Stimulated activated naive CD4-positive, alpha-beta T cell (primary cell): Measurements from ENCODE around the gene HOXB9.

Experiments
- DNase-seq, 6 experiments: peaks; one replicate each; lab custom pipeline; 2025; lab: John Stamatoyannopoulos, UW

Gene HOXB9

GRCh38 chr17:48583708-48584222, 42.4 kb downstream of the HOXB9 start:
- DNase-seq = no peak

- DNase-seq = no peak
These were observed 43.4 kb downstream of the HOXB9 start for GRCh38 chr17:48582750-48583069.

GRCh38 chr17:48579760-48580554, 46.2 kb downstream of the HOXB9 start:
- no peak for DNase-seq

- no peak for DNase-seq
These were observed 46.7 kb downstream of the HOXB9 start for GRCh38 chr17:48579471-48579759.

DNA sequence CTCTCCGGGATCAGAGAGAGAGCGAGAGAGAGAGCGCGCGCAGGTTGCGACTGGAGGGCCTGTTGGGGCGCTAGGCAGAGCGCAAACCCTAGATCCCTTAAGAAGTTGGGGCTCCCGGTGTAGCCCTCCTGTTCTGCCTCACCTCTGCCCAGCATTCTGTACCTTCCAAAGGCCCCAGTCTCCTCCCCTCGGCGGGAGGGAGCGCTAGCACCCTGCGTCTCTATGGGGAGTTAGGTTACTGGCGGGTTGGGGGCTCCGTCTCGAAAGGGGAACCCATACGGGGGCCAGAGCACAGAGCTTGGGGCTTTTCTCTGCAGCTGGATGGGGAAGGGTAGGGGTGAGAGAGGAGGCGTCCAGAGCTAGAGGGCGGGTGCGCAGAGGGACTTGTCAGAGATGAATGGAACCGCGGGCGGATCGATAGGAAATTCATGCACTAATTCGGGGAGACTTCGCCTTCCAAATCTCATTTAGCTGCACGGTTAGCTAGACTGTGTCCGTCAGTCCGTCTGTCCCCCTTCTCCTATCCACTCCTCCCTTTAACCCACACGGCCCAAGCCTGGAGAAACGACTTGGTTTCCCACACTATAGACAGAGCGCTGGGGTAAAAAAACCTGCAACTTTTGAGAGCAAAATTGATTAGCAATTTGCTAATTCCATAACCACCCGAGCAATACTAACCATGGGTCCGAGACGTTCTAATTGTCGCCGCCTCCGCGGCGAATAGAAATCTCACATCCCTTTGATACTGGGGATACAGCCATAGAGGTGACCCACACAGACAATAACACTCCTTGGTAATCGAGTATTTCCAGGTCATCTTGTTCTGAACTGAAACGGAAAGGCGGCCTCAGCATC, 47.3 kb downstream of the HOXB9 start:
- DNase-seq = no peak

- peak; percentile 34 to 61 (median 50) for DNase-seq
These were observed 48.1 kb downstream of the HOXB9 start, which contains the start of gene HOXB4 for GRCh38 chr17:48577946-48578615. HOXB4 (minus strand) TSS chr17:48578350; CDS start chr17:48578319, 31 bp downstream.

- DNase-seq = no peak
These were observed 48.7 kb downstream of the HOXB9 start for GRCh38 chr17:48577330-48577945.

DNA sequence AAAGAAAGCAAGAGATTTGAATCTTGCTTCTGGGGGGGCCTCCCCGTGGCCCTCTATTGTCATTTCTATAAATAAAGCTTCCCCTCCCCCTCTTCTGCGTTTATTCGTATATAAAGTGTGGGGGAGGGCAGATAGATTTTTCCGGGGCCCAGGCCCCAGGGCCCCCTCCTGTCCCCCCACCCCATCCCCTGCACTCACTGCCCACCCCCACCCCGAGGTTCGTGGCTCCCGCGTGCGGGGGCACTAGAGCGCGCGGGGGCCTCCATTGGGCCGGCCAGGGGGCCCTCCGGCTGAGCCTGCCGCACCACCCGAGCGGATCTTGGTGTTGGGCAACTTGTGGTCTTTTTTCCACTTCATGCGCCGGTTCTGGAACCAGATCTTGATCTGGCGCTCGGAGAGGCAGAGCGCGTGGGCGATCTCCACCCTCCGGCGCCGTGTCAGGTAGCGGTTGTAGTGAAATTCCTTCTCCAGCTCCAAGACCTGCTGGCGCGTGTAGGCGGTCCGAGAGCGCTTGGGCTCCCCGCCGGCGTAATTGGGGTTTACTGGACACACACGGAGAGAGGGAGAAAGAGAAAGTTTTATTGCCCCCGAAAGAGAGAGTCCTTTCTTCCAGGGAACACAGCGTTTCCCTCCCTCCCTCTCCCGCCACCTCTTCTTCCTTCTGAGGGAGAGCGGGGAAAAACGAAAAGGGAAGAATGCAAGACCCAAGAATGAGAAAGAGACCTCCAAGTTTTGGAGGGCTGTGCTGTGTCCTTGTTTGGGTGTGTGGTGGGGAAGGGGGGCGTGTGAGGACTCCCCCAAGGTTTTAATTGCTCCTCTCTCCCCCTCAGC, 49.5 kb downstream of the HOXB9 start:
- no peak for DNase-seq

- no peak for DNase-seq
These were observed 50.3 kb downstream of the HOXB9 start for GRCh38 chr17:48575673-48576478.

DNA sequence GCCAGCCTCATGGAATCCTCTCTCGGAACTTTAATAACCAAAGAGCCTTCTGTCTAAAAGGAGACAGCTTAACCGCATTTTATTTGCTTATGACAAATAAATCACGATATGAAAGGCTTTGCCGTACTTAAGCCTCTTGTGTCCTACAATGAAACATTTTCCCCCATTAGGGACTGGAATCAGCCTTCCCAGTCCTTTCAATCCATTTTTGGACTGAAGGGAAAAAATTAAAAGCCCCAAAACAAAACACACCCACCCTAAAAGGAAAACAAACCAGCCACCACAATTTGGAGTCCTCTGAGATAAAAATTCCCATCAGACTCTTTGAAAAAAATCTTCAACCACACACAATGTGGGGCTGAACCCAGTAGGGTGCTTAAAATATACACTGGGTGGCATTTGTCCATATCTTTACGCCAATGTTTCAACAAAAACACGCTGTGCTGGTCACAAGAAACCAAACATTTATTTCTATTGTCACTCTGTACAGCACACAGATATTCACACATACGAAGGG, 51.0 kb downstream of the HOXB9 start:
- DNase-seq = no peak

GRCh38 chr17:48574505-48575065, 51.6 kb downstream of the HOXB9 start:
- DNase-seq = no peak

GRCh38 chr17:48571826-48572417, 54.2 kb downstream of the HOXB9 start:
- DNase-seq = no peak
